Bladder microvascular endothelial cell (primary cell): Measurements from ENCODE around the gene CRNN. TPM values are rescaled to one million over a fixed set of nuclear protein-coding genes. Genes with fewer than 3 reads are reported as not detected.

Experiments
- total RNA-seq: library from RNA; depleted of rRNA; stranded (reverse); fragments of >200 nt; gene quantifications from 2 replicates; pipeline ENCODE4 v1.2.3, GENCODE V29; 2014

The CRNN gene
- total RNA-seq: not detected in 2 replicates

GRCh38 chr1:152413909-152414308 is at the start of gene CRNN:
TSS of gene CRNN (minus strand) at chr1:152414263. CDS start at chr1:152412233, 2,030 bp downstream.

GRCh38 chr1:152359906-152360305 is 54.2 kb downstream of the CRNN start, which contains the start of gene FLG2:
TSS of gene FLG2 (minus strand) at chr1:152360006. CDS start at chr1:152358884, 1,122 bp downstream.

Other genes with a start within 250 kb of the CRNN start
- not detected in 2 replicates for gene HRNR, start 190.1 kb downstream of the CRNN start, total RNA-seq
- not detected in 2 replicates for gene FLG, start 89.0 kb downstream of the CRNN start, total RNA-seq
- not detected in 2 replicates for gene FLG2, start 54.3 kb downstream of the CRNN start, total RNA-seq
- gene LCE5A, start 96.5 kb upstream of the CRNN start, total RNA-seq: not detected in 2 replicates
- gene CRCT1, start 100.2 kb upstream of the CRNN start, total RNA-seq: not detected in 2 replicates
- not detected in 2 replicates for gene LCE3E, start 152.5 kb upstream of the CRNN start, total RNA-seq
- not detected in 2 replicates for gene LCE3D, start 166.3 kb upstream of the CRNN start, total RNA-seq
- not detected in 2 replicates for gene LCE3C, start 186.0 kb upstream of the CRNN start, total RNA-seq
- gene LCE3B, start 199.5 kb upstream of the CRNN start, total RNA-seq: not detected in 2 replicates
- gene LCE3A, start 208.8 kb upstream of the CRNN start, total RNA-seq: not detected in 2 replicates
- gene LCE2D, start 249.1 kb upstream of the CRNN start, total RNA-seq: not detected in 2 replicates